PFSK-1 (cell line): Measurements from ENCODE around the gene EPHB3.

Source experiments
- FOXP2 ChIP-seq: optimal IDR thresholded peaks from 2 replicates; pipeline ENCODE3; 2011; ENCODE audit warnings: borderline replicate concordance, control low read depth, inconsistent platforms; ENCODE audit not compliant: insufficient read depth; ENCODE audit errors: extremely low read length, extremely low read depth
- SIN3A ChIP-seq: IDR thresholded peaks from 2 replicates; pipeline ENCODE4 v1.6.1; 2012; ENCODE audit warnings: mild to moderate bottlenecking, low read length, moderate library complexity, borderline replicate concordance; ENCODE audit not compliant: insufficient read depth

- TF ChIP-seq SIN3A = no peak
- no peak for TF ChIP-seq FOXP2
Observed at GRCh38 chr3:184602372-184603150, 41.0 kb downstream of the EPHB3 start.
